ENCODE data around the gene BACE1-AS.

DNA sequence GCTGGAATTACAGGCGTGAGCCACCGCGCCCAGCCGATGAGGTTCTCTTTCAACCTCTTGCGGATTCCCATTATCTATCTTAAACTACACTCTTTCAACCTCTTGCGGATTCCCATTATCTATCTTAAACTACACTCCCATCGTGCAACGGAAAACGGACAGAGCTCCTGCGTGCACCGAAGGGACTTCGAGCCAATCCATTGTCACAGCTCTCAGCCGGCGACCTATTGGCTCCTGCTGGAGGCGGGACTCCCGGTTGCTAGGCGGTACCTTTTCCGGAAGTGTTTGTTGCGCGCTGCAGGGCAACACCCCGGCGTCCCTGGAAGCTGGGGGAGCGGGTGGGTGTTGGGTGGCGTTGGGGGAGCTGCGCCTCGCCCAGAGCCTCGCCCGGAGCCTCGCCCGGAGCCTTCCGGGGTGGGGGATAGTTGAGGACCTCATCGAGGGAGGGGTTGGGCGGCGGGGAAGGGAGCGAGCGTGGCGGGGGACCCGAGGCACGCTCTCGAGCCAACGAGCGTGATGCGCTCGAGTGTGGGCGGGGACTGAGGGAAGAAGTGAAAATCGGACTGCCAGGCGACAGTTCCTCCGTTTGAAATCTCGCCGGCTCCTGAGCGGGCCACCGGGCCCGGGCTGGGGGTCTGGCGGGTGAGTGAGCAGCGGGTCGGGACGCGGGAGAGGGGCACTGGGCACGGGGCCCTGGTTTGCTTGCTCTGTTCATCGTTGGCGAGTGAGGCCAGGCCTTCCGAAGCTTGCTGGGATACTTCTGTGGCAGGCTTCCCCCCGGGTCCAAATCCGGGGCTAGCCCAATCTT is 36.6 kb downstream of the BACE1-AS start, which contains the start of gene CEP164:
- TF ChIP-seq, protein P1, sequence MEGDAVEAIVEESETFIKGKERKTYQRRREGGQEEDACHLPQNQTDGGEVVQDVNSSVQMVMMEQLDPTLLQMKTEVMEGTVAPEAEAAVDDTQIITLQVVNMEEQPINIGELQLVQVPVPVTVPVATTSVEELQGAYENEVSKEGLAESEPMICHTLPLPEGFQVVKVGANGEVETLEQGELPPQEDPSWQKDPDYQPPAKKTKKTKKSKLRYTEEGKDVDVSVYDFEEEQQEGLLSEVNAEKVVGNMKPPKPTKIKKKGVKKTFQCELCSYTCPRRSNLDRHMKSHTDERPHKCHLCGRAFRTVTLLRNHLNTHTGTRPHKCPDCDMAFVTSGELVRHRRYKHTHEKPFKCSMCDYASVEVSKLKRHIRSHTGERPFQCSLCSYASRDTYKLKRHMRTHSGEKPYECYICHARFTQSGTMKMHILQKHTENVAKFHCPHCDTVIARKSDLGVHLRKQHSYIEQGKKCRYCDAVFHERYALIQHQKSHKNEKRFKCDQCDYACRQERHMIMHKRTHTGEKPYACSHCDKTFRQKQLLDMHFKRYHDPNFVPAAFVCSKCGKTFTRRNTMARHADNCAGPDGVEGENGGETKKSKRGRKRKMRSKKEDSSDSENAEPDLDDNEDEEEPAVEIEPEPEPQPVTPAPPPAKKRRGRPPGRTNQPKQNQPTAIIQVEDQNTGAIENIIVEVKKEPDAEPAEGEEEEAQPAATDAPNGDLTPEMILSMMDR (IDR thresholded peaks at IDR 0.05) = no peak
- TF ChIP-seq POLR2A (IDR thresholded peaks at IDR 0.05) (peak; percentile 47), POLR2AphosphoS5 (IDR thresholded peaks at IDR 0.05) (peak in 1 of 3 donors; percentile 69)
